NCI-H510A (cell line): ENCODE data around the gene PHETA1.
"Not testable (repeated sequence)": the region's sequence is repeated elsewhere in the genome, so short reads cannot be mapped to it uniquely, and the experiment has no call there.

Experiments used
- DNase-seq: peaks from one replicate; lab custom pipeline; 2025; lab: John Stamatoyannopoulos, UW

PHETA1 gene

GRCh38 chr12:111349748-111350520, 19.0 kb downstream of the PHETA1 start:
- DNase-seq, result no peak

- DNase-seq, result no peak
Observed at GRCh38 chr12:111349101-111349747, 19.7 kb downstream of the PHETA1 start.

GRCh38 chr12:111347891-111348644, 20.8 kb downstream of the PHETA1 start:
- no peak for DNase-seq

GRCh38 chr12:111344254-111344875, 24.5 kb downstream of the PHETA1 start:
- DNase-seq, result no peak

- no peak for DNase-seq
Observed at GRCh38 chr12:111343181-111343580, 25.7 kb downstream of the PHETA1 start.

- DNase-seq, result no peak
Observed at GRCh38 chr12:111342376-111342775, 26.5 kb downstream of the PHETA1 start.

- DNase-seq, result no peak
Observed at GRCh38 chr12:111341426-111342065, 27.3 kb downstream of the PHETA1 start.

- DNase-seq, result not testable (repeated sequence)
Observed at GRCh38 chr12:111340680-111341079, 28.2 kb downstream of the PHETA1 start.

- DNase-seq, result no peak
Observed at GRCh38 chr12:111340231-111340630, 28.7 kb downstream of the PHETA1 start.

- no peak for DNase-seq
Observed at GRCh38 chr12:111339321-111339938, 29.5 kb downstream of the PHETA1 start.

- DNase-seq, result no peak
Observed at GRCh38 chr12:111338096-111338495, 30.8 kb downstream of the PHETA1 start.

- DNase-seq, result no peak
Observed at GRCh38 chr12:111337371-111337770, 31.5 kb downstream of the PHETA1 start.

GRCh38 chr12:111336411-111336810, 32.5 kb downstream of the PHETA1 start:
- not testable (repeated sequence) for DNase-seq

- no peak for DNase-seq
Observed at GRCh38 chr12:111335811-111336210, 33.1 kb downstream of the PHETA1 start.

- DNase-seq, result not testable (repeated sequence)
Observed at GRCh38 chr12:111335301-111335700, 33.6 kb downstream of the PHETA1 start.

- DNase-seq, result no peak
Observed at GRCh38 chr12:111334393-111334915, 34.4 kb downstream of the PHETA1 start.

- peak; percentile 5 for DNase-seq
Observed at GRCh38 chr12:111330800-111331752, 37.8 kb downstream of the PHETA1 start.

- DNase-seq, result no peak
Observed at GRCh38 chr12:111328138-111328537, 40.8 kb downstream of the PHETA1 start.

GRCh38 chr12:111327474-111327873, 41.4 kb downstream of the PHETA1 start:
- no peak for DNase-seq
